Occipital lobe (tissue), 2 donors: Measurements from ENCODE around the gene ZACN. TPM values are rescaled to one million over a fixed set of nuclear protein-coding genes. Genes with fewer than 3 reads are reported as not detected.
"Not testable (repeated sequence)": the region's sequence is repeated elsewhere in the genome, so short reads cannot be mapped to it uniquely, and the experiment has no call there.

Source experiments
- DNase-seq: peaks from one replicate; lab custom pipeline; 2025; lab: John Stamatoyannopoulos, UW
- total RNA-seq: library from RNA; depleted of rRNA; stranded (reverse); fragments of >200 nt; gene quantifications from one replicate; pipeline ENCODE4 v1.2.3, GENCODE V29; 2014

ZACN gene
- not detected for total RNA-seq

GRCh38 chr17:76078860-76079534, at the start of gene ZACN:
TSS of gene ZACN (plus strand) at chr17:76079182. CDS start at chr17:76079265, 83 bp downstream.
- DNase-seq = no peak

DNA sequence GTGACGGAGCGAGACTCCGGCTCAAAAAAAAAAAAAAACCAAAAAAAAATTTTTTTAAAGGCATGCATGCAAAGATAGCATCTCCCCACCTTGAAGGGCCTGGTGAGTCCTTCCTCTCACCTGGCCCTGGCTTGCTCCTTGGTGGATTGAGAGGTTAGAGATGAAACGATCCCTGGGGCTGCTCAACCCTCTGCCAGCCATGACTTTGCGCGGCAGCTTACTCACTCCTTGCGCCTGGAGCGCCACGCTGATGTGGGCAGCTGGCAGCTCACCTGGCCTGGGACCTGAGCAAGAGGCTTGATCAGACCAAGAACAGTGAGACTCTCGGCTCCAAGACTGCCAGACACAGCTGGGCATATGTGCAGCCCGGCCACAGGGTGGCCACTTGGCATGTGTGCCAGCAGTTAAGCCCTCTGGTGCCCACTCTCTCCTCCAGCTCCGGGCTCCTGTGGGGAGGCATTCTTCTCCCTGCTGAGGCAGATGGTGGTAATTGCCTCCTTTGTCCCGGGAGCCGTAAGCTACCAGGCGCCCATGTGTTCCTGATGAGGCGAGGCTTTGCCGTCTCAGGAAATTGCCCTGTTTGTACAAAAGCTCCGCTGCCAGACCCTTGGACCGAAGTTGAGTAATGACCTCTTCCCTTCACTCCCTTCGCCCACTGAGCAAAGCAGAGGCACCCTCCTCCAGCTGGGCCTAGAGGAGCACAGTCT, 46.8 kb upstream of the ZACN start:
- DNase-seq = no peak

GRCh38 chr17:76032780-76033108, 46.2 kb upstream of the ZACN start:
- no peak for DNase-seq

DNA sequence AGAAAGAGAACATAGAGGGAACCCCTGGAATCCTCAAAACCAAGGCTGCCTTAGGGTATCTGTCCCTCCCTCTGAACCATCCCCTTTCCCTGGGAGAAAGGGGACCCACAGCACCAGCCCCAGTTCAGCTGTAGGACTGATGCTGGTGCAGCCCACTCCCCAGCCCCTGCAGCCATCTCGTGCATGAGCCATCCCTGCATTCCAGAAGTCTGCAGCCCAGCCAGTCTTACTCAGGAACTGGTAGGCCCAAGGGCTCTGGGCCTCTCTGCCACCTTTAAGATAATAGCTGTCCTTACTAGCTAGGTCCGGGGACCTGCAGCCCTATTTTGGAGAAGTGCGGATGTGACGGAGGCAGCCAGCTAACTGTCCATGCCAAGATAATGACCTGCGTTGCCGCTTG, 45.8 kb upstream of the ZACN start:
- no peak for DNase-seq

GRCh38 chr17:76034428-76035350, 44.3 kb upstream of the ZACN start:
- DNase-seq = no peak

DNA sequence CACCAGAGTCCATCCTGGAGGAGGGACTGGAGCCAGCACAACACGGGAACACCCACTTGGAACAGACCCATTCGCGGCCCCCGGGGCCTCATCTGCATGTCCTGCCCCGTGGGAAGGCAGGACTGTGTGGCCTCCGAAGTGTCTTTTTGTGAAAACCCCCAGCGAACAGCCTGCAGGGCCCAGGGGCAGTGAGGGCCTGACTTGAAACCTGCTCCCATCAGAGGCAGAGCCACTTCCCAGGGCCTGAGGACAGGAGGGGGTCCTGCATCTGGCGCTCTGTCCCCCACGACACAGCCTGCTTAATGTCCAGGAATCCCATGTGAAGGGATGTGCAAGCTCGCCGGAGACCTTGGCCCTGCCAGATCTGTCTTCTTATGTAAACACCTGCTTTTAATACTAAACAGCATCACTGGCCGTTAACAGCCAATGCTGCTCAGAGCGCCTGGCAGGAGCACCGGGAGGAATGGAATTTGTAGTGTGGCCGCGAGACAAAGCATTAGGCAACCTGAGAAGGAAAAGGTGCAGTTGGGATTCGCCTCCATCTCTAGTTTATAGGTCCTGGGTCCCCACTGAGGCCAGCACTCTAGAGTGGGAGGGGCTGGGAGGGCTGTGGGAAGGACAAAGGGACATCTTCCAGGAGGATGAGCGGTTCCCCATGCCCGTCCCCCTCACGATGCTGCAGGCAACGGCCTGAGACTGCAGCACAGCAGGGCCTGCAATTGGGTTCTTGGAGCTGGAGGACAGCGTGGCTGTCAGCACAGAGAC, 42.3 kb upstream of the ZACN start:
- DNase-seq = no peak

GRCh38 chr17:76038050-76038449, 40.9 kb upstream of the ZACN start:
- DNase-seq = no peak

DNA sequence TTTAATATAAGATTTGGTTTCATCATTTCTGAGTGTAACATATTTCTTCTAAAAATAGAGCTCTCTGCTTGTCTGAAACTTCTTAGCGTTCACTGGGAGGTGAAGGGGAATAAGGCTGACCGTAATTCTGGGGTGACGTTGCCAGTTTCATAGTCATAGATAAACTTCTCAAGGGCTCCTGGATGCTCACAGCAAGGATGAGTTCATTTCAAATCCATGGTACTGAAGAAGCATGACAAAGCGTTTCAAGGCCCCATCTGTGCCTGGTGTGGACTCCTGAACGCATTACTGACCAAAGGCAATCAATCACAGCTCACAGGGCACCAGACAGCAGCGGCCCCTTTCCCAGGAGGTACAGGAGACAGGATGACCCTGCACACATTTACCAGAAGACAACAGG, 39.9 kb upstream of the ZACN start:
- DNase-seq = no peak

DNA sequence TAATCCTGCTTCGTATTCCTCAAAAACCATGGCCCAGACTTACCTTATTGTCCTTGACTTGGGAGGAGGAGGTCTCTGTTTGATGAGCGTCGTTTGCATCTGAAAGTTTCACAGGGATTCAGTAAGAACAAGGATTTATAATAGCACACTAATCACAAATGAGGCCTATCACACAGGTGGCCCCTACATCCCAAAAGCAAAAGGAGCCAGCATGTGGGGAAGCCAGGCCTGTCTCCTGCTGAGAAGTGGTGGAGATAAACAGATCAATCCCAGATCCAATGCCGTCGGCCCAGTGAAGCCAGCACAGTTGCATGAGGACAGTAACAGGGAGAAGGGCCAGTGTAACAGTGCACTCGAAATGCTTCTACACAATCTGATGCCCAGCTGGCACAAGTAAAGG, 38.6 kb upstream of the ZACN start:
- DNase-seq = no peak

- DNase-seq = not testable (repeated sequence)
Measured at GRCh38 chr17:76042868-76043267, 36.1 kb upstream of the ZACN start.

DNA sequence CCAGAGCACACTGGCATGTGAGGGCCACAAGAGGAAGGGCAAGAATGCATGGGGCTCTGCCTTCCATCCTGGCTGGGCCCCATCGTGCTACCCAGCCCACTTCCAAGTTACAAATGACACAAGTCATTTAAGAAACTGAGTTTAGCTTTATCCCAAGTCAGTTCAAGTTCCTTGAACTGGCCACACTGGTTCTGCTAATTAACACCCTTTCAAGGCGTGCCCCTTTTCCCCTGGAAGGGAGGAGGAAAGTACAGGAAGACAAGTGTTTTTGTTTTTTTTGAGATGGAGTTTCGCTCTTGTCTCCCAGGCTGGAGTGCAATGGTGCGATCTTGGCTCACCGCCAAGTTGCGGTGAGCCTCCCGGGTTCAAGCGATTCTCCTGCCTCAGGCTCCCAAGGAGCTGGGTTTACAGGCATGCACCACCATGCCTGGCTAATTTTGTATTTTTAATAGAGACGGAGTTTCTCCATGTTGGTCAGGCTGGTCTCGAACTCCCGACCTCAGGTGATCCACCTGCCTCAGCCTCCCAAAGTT, 34.4 kb upstream of the ZACN start:
- DNase-seq = not testable (repeated sequence)

GRCh38 chr17:76046064-76046463, 32.9 kb upstream of the ZACN start:
- no peak for DNase-seq

- no peak for DNase-seq
Measured at GRCh38 chr17:76048025-76048605, 30.9 kb upstream of the ZACN start.

- DNase-seq = no peak
Measured at GRCh38 chr17:76048711-76049110, 30.3 kb upstream of the ZACN start.

DNA sequence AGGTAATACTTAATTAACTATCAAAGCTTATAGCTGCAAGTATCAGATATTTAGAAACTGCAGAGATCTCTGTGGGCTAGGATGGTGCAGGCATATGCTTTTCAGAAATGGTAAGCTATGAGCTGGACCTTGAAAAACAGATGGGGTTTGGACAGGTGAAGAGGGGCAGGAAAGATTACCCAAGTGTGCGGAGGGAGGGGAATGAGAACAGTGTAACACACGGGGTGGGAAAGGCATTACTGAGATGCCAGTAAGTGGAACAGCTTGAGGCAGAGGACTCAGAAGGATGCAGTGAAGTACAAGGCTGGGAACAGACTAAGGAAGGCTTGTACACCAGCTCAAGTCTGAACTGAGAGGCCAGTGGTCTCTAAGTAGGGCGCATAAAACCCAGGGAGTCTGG, 29.7 kb upstream of the ZACN start:
- no peak for DNase-seq

DNA sequence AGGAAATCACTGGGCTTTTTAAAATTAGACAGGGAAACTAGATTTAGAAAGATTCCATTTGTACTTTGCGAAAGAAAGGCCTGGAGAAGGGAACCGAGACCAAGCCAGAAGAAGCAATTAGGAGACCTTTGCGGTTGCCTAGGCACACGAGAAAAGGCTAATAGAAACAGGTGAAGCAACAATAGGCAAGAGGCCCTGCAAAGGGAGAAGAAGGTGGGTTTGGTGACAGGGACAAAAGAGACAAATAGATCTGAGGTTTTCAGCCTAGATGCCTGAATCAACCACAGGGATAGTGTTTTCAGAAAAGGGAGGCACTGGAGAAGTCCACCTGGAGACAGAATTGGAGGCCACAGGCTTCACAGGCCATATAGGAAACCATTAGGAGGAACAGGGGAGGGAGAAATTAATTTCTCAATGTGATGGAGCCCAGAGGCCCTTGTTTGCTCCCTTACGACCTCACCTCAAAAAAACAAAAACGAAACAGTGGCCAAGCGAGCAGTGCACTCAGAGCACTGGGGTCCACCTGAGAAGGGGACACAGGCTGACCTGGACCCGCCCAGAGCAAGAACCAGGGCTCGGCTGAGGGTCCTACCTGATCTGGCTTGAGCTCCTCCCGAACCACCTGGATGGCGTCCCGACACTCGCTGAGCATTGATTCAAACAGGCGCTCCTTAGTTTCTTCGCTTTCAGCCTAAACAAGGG, 29.0 kb upstream of the ZACN start:
- no peak for DNase-seq

- no peak for DNase-seq
Measured at GRCh38 chr17:76050538-76051467, 28.2 kb upstream of the ZACN start.

GRCh38 chr17:76051561-76051960, 27.4 kb upstream of the ZACN start:
- no peak for DNase-seq
